MM.1S (cell line): ENCODE measurements around the gene FAM216B.

Source experiments
- EZH2 ChIP-seq: fragments of 300-600 bp; sonication (generic); optimal IDR thresholded peaks from 2 replicates; pipeline ENCODE3; 2017; ENCODE audit warnings: low read depth, mild to moderate bottlenecking, antibody characterized with exemption, low read length, mixed read lengths
- TF ChIP-seq, protein P1 (sequence below): fragments of 300-600 bp; sonication (generic); IDR thresholded peaks from 2 replicates; pipeline ENCODE4 v1.5.1; 2016; ENCODE audit warnings: antibody characterized with exemption, low read length, mixed read lengths

GRCh38 chr13:42808341-42808940, 27.1 kb downstream of the FAM216B start:
- TF ChIP-seq, protein P1, sequence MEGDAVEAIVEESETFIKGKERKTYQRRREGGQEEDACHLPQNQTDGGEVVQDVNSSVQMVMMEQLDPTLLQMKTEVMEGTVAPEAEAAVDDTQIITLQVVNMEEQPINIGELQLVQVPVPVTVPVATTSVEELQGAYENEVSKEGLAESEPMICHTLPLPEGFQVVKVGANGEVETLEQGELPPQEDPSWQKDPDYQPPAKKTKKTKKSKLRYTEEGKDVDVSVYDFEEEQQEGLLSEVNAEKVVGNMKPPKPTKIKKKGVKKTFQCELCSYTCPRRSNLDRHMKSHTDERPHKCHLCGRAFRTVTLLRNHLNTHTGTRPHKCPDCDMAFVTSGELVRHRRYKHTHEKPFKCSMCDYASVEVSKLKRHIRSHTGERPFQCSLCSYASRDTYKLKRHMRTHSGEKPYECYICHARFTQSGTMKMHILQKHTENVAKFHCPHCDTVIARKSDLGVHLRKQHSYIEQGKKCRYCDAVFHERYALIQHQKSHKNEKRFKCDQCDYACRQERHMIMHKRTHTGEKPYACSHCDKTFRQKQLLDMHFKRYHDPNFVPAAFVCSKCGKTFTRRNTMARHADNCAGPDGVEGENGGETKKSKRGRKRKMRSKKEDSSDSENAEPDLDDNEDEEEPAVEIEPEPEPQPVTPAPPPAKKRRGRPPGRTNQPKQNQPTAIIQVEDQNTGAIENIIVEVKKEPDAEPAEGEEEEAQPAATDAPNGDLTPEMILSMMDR: no peak
- no peak for TF ChIP-seq EZH2
